Neuronal stem cell (in vitro differentiated cells): ENCODE results near the gene DTHD1.

Experiments used
- DNase-seq: peaks from one replicate; pipeline ENCODE4 v3.0.0-alpha.2; 2013; ENCODE audit warnings: low spot score
- H2AFZ ChIP-seq: one replicate; pipeline ENCODE4 v1.6.1; 2013; ENCODE audit warnings: mild to moderate bottlenecking, low read length, inconsistent platforms
- H2AK5ac ChIP-seq: 2 replicates; pipeline ENCODE4 v1.6.1; 2013; ENCODE audit warnings: low read depth, mild to moderate bottlenecking, inconsistent platforms, low read length, moderate library complexity, mixed read lengths
- H2BK120ac ChIP-seq: 2 replicates; pipeline ENCODE4 v1.6.1; 2013; ENCODE audit warnings: low read depth, mild to moderate bottlenecking, inconsistent platforms, low read length, moderate library complexity, mixed read lengths
- H2BK12ac ChIP-seq: one replicate; pipeline ENCODE4 v1.6.1; 2013; ENCODE audit warnings: low read length, inconsistent platforms
- H2BK15ac ChIP-seq: 2 replicates; pipeline ENCODE4 v1.6.1; 2013; ENCODE audit warnings: mild to moderate bottlenecking, low read length, inconsistent platforms, mixed read lengths
- H2BK5ac ChIP-seq: one replicate; pipeline ENCODE4 v1.6.1; 2013; ENCODE audit warnings: inconsistent platforms, mild to moderate bottlenecking, low read length, moderate library complexity
- H3K14ac ChIP-seq: one replicate; pipeline ENCODE4 v1.6.1; 2013; ENCODE audit warnings: low read length, inconsistent platforms
- H3K18ac ChIP-seq: 2 replicates; pipeline ENCODE4 v1.6.1; 2013; ENCODE audit warnings: low read length, inconsistent platforms
- H3K23ac ChIP-seq: 2 replicates; pipeline ENCODE4 v1.6.1; 2013; ENCODE audit warnings: low read depth, mild to moderate bottlenecking, mixed read lengths, low read length, inconsistent platforms; ENCODE audit not compliant: poor library complexity
- H3K27ac ChIP-seq: replicated peaks from 3 replicates; pipeline ENCODE4 v1.5.1; 2013; ENCODE audit warnings: low read length, inconsistent platforms
- H3K27me3 ChIP-seq, 3 experiments: 2 replicates each; pipeline ENCODE4 v1.6.1; 2013; ENCODE audit warnings: low read length in 3 of 3, mild to moderate bottlenecking in 2 of 3, inconsistent platforms in 1 of 3, low read depth in 1 of 3, mixed read lengths in 1 of 3, moderate library complexity in 1 of 3; ENCODE audit not compliant: control insufficient read depth in 3 of 3, insufficient read depth in 3 of 3
- H3K36me3 ChIP-seq, 2 donors: replicated peaks in 1 of 2; 2 replicates each; pipeline ENCODE4 v1.6.1; 2013; ENCODE audit warnings: low read length in 2 of 2; ENCODE audit not compliant: control insufficient read depth in 2 of 2, insufficient read depth in 2 of 2
- H3K4ac ChIP-seq: 2 replicates; pipeline ENCODE4 v1.6.1; 2013; ENCODE audit warnings: inconsistent platforms, mild to moderate bottlenecking, low read length, moderate library complexity
- H3K4me1 ChIP-seq, 2 donors: 1 replicate in 1 of 2; 2 replicates in 1 of 2; pipeline ENCODE4 v1.6.1; 2013; ENCODE audit warnings: low read length in 2 of 2, low read depth in 1 of 2; ENCODE audit not compliant: control insufficient read depth in 2 of 2, insufficient read depth in 1 of 2
- H3K4me2 ChIP-seq: one replicate; pipeline ENCODE4 v1.6.1; 2013; ENCODE audit warnings: mild to moderate bottlenecking, low read length, inconsistent platforms; ENCODE audit not compliant: insufficient read depth, poor library complexity, severe bottlenecking
- H3K4me3 ChIP-seq, 2 donors: 2 replicates each; pipeline ENCODE4 v1.5.1; 2013; ENCODE audit warnings: low read length in 2 of 2, mild to moderate bottlenecking in 2 of 2, inconsistent platforms in 1 of 2, moderate library complexity in 1 of 2
- H3K79me1 ChIP-seq: one replicate; pipeline ENCODE4 v1.6.1; 2013; ENCODE audit warnings: low read depth, mild to moderate bottlenecking, inconsistent platforms, low read length, moderate library complexity
- H3K9ac ChIP-seq: one replicate; pipeline ENCODE4 v1.6.1; 2013; ENCODE audit warnings: mild to moderate bottlenecking, low read depth, low read length, inconsistent platforms; ENCODE audit not compliant: poor library complexity
- H3K9me3 ChIP-seq, 2 donors: replicated peaks in 1 of 2; 2 replicates each; pipeline versions ENCODE3 to v1.6.1; 2013; ENCODE audit warnings: low read length in 2 of 2, mild to moderate bottlenecking in 2 of 2, inconsistent platforms in 1 of 2, low read depth in 1 of 2, mixed read lengths in 1 of 2, moderate library complexity in 1 of 2; ENCODE audit not compliant: control insufficient read depth in 2 of 2, insufficient read depth in 1 of 2
- H4K8ac ChIP-seq: one replicate; pipeline ENCODE4 v1.6.1; 2013; ENCODE audit warnings: low read depth, mild to moderate bottlenecking, inconsistent platforms, low read length, moderate library complexity
- H4K91ac ChIP-seq: one replicate; pipeline ENCODE4 v1.6.1; 2013; ENCODE audit warnings: low read length, low read depth, mild to moderate bottlenecking, inconsistent platforms; ENCODE audit not compliant: poor library complexity
- WGBS, 2 donors: extraction: QIAGEN DNeasy Blood & Tissue Kit; methylation state at CpG; one replicate each; pipeline ENCODE4 v1.1.7; 2013; ENCODE audit warnings: missing lambda C conversion rate in 2 of 2, mixed read lengths in 1 of 2; ENCODE audit not compliant: insufficient read length in 2 of 2, insufficient replicate concordance in 1 of 2; ENCODE audit errors: extremely low coverage in 2 of 2; 5-methylcytosine and 5-hydroxymethylcytosine counted together

DTHD1 gene

GRCh38 chr4:36251983-36252382 is 29.4 kb upstream of the DTHD1 start:
- Histone ChIP-seq H2AFZ (no peak overlapping the region), H4K91ac (no peak overlapping the region), H3K4me3 (no peak overlapping the region), H3K36me3 (no peaks in the 10 kb centered on the region), H3K27ac (no peak overlapping the region), H3K14ac (no peak overlapping the region), H3K4me2 (no peak overlapping the region), H3K9ac (no peak overlapping the region), H3K4me1 (peaks cover 1 to 11% of the 10 kb centered on the region in 2 donors), H3K23ac (no peak overlapping the region), H3K27me3 (peaks cover 0 to 6% (median 0%) of the 10 kb centered on the region in 3 experiments), H2BK12ac (no peak overlapping the region), H2AK5ac (no peak overlapping the region), H2BK5ac (no peak overlapping the region), H3K79me1 (no peaks in the 10 kb centered on the region), H2BK120ac (no peak overlapping the region), H4K8ac (no peak overlapping the region), H3K18ac (no peak overlapping the region), H2BK15ac (no peak overlapping the region), H3K9me3 (no peaks in the 10 kb centered on the region), H3K4ac (no peak overlapping the region)
- no peak for DNase-seq
- no CpG with 5 or more reads among the region's 2 CpGs for WGBS, 2 donors

- no peak for DNase-seq
- Histone ChIP-seq H3K27ac (no peak overlapping the region), H2BK5ac (no peak overlapping the region), H2BK15ac (no peak overlapping the region), H2BK120ac (no peak overlapping the region), H3K27me3 (no peaks in the 10 kb centered on the region), H2BK12ac (no peak overlapping the region), H3K23ac (no peak overlapping the region), H4K91ac (no peak overlapping the region), H3K36me3 (no peaks in the 10 kb centered on the region), H4K8ac (no peak overlapping the region), H3K14ac (no peak overlapping the region), H3K4me3 (no peak overlapping the region), H3K79me1 (no peaks in the 10 kb centered on the region), H2AFZ (no peak overlapping the region), H3K9ac (no peak overlapping the region), H3K9me3 (no peaks in the 10 kb centered on the region), H3K4ac (no peak overlapping the region), H3K4me1 (peaks cover 1 to 11% of the 10 kb centered on the region in 2 donors), H3K4me2 (no peak overlapping the region), H3K18ac (no peak overlapping the region), H2AK5ac (no peak overlapping the region)
- WGBS, 2 donors: no CpG with 5 or more reads among the region's 2 CpGs
These were observed 27.0 kb upstream of the DTHD1 start for GRCh38 chr4:36254371-36254770.

- no peak overlapping the region for H3K14ac ChIP-seq
- H2AFZ ChIP-seq: no peak overlapping the region
- no peak overlapping the region for H4K8ac ChIP-seq
- H3K4ac ChIP-seq: no peak overlapping the region
- H4K91ac ChIP-seq: no peak overlapping the region
- H2BK12ac ChIP-seq: no peak overlapping the region
- H3K23ac ChIP-seq: no peak overlapping the region
- no peak overlapping the region for H2BK5ac ChIP-seq
- no peaks in the 10 kb centered on the region for H3K27me3 ChIP-seq
- H2BK120ac ChIP-seq: no peak overlapping the region
- H3K18ac ChIP-seq: no peak overlapping the region
- no peaks in the 10 kb centered on the region for H3K9me3 ChIP-seq
- no CpG with 5 or more reads among the region's 2 CpGs for WGBS, 2 donors
- H2AK5ac ChIP-seq: no peak overlapping the region
- no peaks in the 10 kb centered on the region for H3K36me3 ChIP-seq
- H3K9ac ChIP-seq: no peak overlapping the region
- no peaks in the 10 kb centered on the region for H3K79me1 ChIP-seq
- no peak overlapping the region for H3K4me2 ChIP-seq
- H2BK15ac ChIP-seq: no peak overlapping the region
- H3K4me3 ChIP-seq: no peak overlapping the region
- no peak for DNase-seq
- peaks cover 1 to 11% of the 10 kb centered on the region in 2 donors for H3K4me1 ChIP-seq
- H3K27ac ChIP-seq: no peak overlapping the region
These were observed 25.8 kb upstream of the DTHD1 start for GRCh38 chr4:36255577-36255976.

GRCh38 chr4:36256398-36256891 is 25.0 kb upstream of the DTHD1 start:
- Histone ChIP-seq H3K79me1 (no peaks in the 10 kb centered on the region), H3K14ac (no peak overlapping the region), H3K4ac (no peak overlapping the region), H3K9me3 (no peaks in the 10 kb centered on the region), H3K18ac (no peak overlapping the region), H3K4me1 (peaks cover 1 to 11% of the 10 kb centered on the region in 2 donors), H2BK120ac (no peak overlapping the region), H4K91ac (no peak overlapping the region), H3K4me2 (no peak overlapping the region), H2BK15ac (no peak overlapping the region), H2BK5ac (no peak overlapping the region), H3K27me3 (no peaks in the 10 kb centered on the region), H2AK5ac (no peak overlapping the region), H3K9ac (no peak overlapping the region), H4K8ac (no peak overlapping the region), H3K27ac (no peak overlapping the region), H3K36me3 (no peaks in the 10 kb centered on the region), H2BK12ac (no peak overlapping the region), H3K23ac (no peak overlapping the region), H3K4me3 (no peak overlapping the region), H2AFZ (peak overlapping the region; percentile 81)
- no peak for DNase-seq
- no CpG with 5 or more reads among the region's 6 CpGs for WGBS, 2 donors
